Globus pallidus (tissue), 1 donor: ENCODE data around the gene CFAP100.

Experiments
- DNase-seq: peaks from one replicate; pipeline ENCODE4 v3.0.0-alpha.2; 2015; ENCODE audit warnings: low spot score

The CFAP100 gene

GRCh38 chr3:126464494-126464893 is 69.8 kb downstream of the CFAP100 start:
- no peak for DNase-seq

- DNase-seq = no peak
Observed at GRCh38 chr3:126464997-126465396, 70.3 kb downstream of the CFAP100 start.

- no peak for DNase-seq
Observed at GRCh38 chr3:126465928-126466544, 71.3 kb downstream of the CFAP100 start.

- DNase-seq = no peak
Observed at GRCh38 chr3:126466886-126467610, 72.3 kb downstream of the CFAP100 start.

GRCh38 chr3:126467611-126467955 is 72.9 kb downstream of the CFAP100 start:
- DNase-seq = no peak

- no peak for DNase-seq
Observed at GRCh38 chr3:126468028-126468891, 73.6 kb downstream of the CFAP100 start.

- DNase-seq = no peak
Observed at GRCh38 chr3:126469479-126469878, 74.8 kb downstream of the CFAP100 start.

GRCh38 chr3:126472277-126473006 is 77.7 kb downstream of the CFAP100 start:
- DNase-seq = peak; percentile 47

- DNase-seq = no peak
Observed at GRCh38 chr3:126473292-126474168, 78.8 kb downstream of the CFAP100 start.

- no peak for DNase-seq
Observed at GRCh38 chr3:126474498-126475412, 80.0 kb downstream of the CFAP100 start.

- peak; percentile 90 for DNase-seq
Observed at GRCh38 chr3:126475413-126476114, 80.9 kb downstream of the CFAP100 start, which contains the start of gene ZXDC. ZXDC (minus strand) TSS chr3:126475891; CDS start chr3:126475865, 26 bp downstream.

- DNase-seq = peak; percentile 75
Observed at GRCh38 chr3:126476166-126477060, 81.7 kb downstream of the CFAP100 start.

GRCh38 chr3:126477061-126477380 is 82.3 kb downstream of the CFAP100 start:
- DNase-seq = no peak

GRCh38 chr3:126478581-126479310 is 84.0 kb downstream of the CFAP100 start:
- DNase-seq = no peak

GRCh38 chr3:126479642-126480041 is 84.9 kb downstream of the CFAP100 start:
- DNase-seq = no peak

- DNase-seq = no peak
Observed at GRCh38 chr3:126480206-126480605, 85.5 kb downstream of the CFAP100 start.

- DNase-seq = no peak
Observed at GRCh38 chr3:126480861-126481260, 86.2 kb downstream of the CFAP100 start.
